HG03442 (cell line): ENCODE results near the gene HLA-DRB5.
"Not testable (repeated sequence)": the region's sequence is repeated elsewhere in the genome, so short reads cannot be mapped to it uniquely, and the experiment has no call there.

Source experiments
- ATAC-seq: cut with Tn5 transposase; IDR thresholded peaks from one replicate; pipeline ENCODE4 v1.9.1; 2021; ENCODE audit warnings: mild to moderate bottlenecking, moderate library complexity; ENCODE audit not compliant: unreplicated experiment

Gene HLA-DRB5

GRCh38 chr6:32529697-32530430 lies at the start of gene HLA-DRB5:
Gene HLA-DRB5 (minus strand): TSS chr6:32530287. CDS start chr6:32530224, 63 bp downstream.
- no peak for ATAC-seq

GRCh38 chr6:32578962-32579361 lies 48.9 kb upstream of the HLA-DRB5 start:
- ATAC-seq = no peak

- not testable (repeated sequence) for ATAC-seq
Observed at GRCh38 chr6:32577493-32577892, 47.4 kb upstream of the HLA-DRB5 start.

GRCh38 chr6:32576250-32576649 lies 46.2 kb upstream of the HLA-DRB5 start:
- no peak for ATAC-seq

- no peak for ATAC-seq
Observed at GRCh38 chr6:32570363-32570905, 40.3 kb upstream of the HLA-DRB5 start.

GRCh38 chr6:32568561-32568960 lies 38.5 kb upstream of the HLA-DRB5 start:
- no peak for ATAC-seq

- no peak for ATAC-seq
Observed at GRCh38 chr6:32566957-32567356, 36.9 kb upstream of the HLA-DRB5 start.

GRCh38 chr6:32565511-32565910 lies 35.4 kb upstream of the HLA-DRB5 start:
- no peak for ATAC-seq

- ATAC-seq = no peak
Observed at GRCh38 chr6:32562940-32563339, 32.9 kb upstream of the HLA-DRB5 start.

- no peak for ATAC-seq
Observed at GRCh38 chr6:32559747-32560146, 29.7 kb upstream of the HLA-DRB5 start.

GRCh38 chr6:32558426-32559057 lies 28.5 kb upstream of the HLA-DRB5 start:
- ATAC-seq = no peak

- ATAC-seq = no peak
Observed at GRCh38 chr6:32554116-32554965, 24.3 kb upstream of the HLA-DRB5 start.

- no peak for ATAC-seq
Observed at GRCh38 chr6:32553037-32553742, 23.1 kb upstream of the HLA-DRB5 start.

GRCh38 chr6:32551410-32551809 lies 21.3 kb upstream of the HLA-DRB5 start:
- no peak for ATAC-seq

- ATAC-seq = no peak
Observed at GRCh38 chr6:32539839-32540238, 9.8 kb upstream of the HLA-DRB5 start.

- ATAC-seq = not testable (repeated sequence)
Observed at GRCh38 chr6:32530431-32530793, 325 bp upstream of the HLA-DRB5 start.

- no peak for ATAC-seq
Observed at GRCh38 chr6:32522302-32523047, 7.6 kb downstream of the HLA-DRB5 start.

GRCh38 chr6:32519910-32520258 lies 10.2 kb downstream of the HLA-DRB5 start:
- no peak for ATAC-seq

GRCh38 chr6:32519118-32519909 lies 10.8 kb downstream of the HLA-DRB5 start:
- ATAC-seq = no peak
